Measurements from ENCODE around the gene TENT4A. TPM values are rescaled to one million over a fixed set of nuclear protein-coding genes. Genes with fewer than 3 reads are reported as not detected.

TENT4A gene
- total RNA-seq, 4 donors from 2014 or later = 11.9 to 15.2 (median 12.7) TPM

DNA sequence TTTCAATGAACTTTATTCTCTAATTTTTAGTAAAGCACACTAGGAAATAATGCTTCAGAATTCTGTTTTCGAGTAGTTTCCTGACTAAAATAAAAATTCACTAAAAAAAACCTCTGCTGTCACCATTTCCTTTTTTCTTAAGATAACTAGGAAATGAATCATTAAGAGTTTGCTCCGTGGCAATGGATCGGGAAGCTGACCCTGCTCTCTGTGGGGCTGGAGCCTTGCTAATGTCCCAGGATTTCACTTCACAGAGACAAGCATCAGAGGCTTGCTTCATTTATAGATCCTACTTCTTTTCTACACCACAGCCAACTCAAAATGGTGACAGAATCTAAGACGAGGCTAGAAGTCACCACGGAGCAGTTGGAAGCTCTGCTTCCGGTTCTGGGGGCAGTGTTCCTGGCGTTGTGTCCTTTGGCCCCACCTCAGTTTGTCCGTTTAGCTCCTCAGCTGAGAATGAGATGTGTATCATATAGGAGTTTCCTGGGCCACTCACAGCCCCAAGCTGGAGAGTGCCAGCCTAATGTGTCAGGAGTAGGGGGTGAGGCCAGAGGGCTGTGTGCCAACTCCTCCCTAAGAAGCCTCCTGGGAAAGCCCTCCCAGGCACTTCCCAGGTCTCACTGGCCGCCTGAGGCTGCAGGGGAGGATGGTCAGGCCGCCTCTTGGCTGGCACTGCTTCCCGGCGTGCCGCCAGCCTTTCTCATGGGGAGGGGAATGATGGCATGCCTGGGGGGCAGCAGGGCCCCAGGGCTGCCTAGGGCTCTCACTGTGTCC, 19.6 kb downstream of the TENT4A start:
- peaks cover 0 to 4% of the 10 kb centered on the region in 2 donors for H3K36me3 ChIP-seq
- in situ Hi-C loops (cut with MboI; ENCODE audit: low sequenced_read_pairs in 4 of 4) (loop anchor here in 2 of 4 donors (10.0 to 25.0 kb wide), 2 partner anchors 108 to 371 kb away; no protein-coding TSS in a partner anchor), intact Hi-C loops (cut with DNase I; ENCODE audit: low total_unique reads) (loop anchor here (2.0 kb wide), 1 partner anchor 16 kb away; no protein-coding TSS in a partner anchor)
- H3K4me1 ChIP-seq = peaks cover 55 to 78% of the 10 kb centered on the region in 2 donors
- DNase-seq (no peak), ATAC-seq (peak in 1 of 2 donors; percentile 44)
- H3K27me3 ChIP-seq = no peaks in the 10 kb centered on the region
- no peaks in the 10 kb centered on the region for H3K9me3 ChIP-seq
- peak overlapping the region in 3 of 4 donors; percentile 15 to 21 (median 18) for H3K4me3 ChIP-seq
- no peak for TF ChIP-seq POLR2A (IDR thresholded peaks at IDR 0.05)
- TF ChIP-seq, protein P1, sequence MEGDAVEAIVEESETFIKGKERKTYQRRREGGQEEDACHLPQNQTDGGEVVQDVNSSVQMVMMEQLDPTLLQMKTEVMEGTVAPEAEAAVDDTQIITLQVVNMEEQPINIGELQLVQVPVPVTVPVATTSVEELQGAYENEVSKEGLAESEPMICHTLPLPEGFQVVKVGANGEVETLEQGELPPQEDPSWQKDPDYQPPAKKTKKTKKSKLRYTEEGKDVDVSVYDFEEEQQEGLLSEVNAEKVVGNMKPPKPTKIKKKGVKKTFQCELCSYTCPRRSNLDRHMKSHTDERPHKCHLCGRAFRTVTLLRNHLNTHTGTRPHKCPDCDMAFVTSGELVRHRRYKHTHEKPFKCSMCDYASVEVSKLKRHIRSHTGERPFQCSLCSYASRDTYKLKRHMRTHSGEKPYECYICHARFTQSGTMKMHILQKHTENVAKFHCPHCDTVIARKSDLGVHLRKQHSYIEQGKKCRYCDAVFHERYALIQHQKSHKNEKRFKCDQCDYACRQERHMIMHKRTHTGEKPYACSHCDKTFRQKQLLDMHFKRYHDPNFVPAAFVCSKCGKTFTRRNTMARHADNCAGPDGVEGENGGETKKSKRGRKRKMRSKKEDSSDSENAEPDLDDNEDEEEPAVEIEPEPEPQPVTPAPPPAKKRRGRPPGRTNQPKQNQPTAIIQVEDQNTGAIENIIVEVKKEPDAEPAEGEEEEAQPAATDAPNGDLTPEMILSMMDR (IDR thresholded peaks at IDR 0.05 in 4 of 5, conservative IDR thresholded peaks at IDR 0.05 in 1 of 5) = no peak
- H3K27ac ChIP-seq = peak overlapping the region; percentile 54 to 70 (median 62)

DNA sequence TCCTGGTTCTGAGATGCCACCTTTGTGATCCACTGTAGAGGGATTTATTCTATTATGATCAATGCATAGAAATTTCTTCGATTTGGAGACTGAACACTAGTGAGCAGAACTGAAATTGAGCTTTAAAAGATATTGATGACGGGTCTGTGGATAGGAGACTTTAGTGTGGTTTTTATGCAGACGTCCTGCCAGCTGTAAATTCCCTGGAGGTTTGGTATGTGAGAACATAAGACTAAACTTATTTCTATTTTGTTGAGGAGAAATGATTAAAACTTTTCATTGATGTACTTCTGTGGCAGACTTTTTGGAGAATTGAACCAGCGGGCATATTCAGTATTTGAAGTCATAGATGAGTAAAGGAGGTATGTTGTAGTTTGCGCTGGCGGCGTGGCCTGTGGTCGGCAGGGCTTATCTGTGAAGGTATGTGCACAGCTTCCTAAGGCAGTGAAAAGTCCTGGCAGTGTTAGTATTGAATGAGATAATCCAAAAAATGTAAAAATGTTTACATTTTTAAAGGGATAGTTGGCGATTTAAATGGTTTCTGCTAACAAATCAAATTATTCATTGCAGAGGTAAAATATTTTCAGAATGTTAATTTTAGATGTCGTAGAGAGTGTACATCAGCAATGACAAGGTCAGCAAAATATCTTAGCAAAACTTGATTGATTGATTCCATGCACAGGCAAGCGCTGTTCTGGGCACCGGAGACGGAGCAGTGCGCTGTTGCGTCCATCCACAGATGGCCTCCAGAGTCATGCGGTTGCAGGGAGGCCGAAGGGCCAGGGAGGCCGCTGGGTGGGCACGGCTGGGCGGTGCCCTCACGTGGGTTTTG, 20.4 kb downstream of the TENT4A start:
- Histone ChIP-seq H3K27ac (peak overlapping the region; percentile 54 to 70 (median 62)), H3K4me1 (peaks cover 52 to 70% of the 10 kb centered on the region in 2 donors), H3K27me3 (no peaks in the 10 kb centered on the region), H3K36me3 (peaks cover 0 to 9% of the 10 kb centered on the region in 2 donors), H3K9me3 (no peaks in the 10 kb centered on the region), H3K4me3 (peak overlapping the region in 1 of 4 donors; percentile 15)
- in situ Hi-C loops (cut with MboI; ENCODE audit: low sequenced_read_pairs in 4 of 4) = loop anchor here in 2 of 4 donors (10.0 to 25.0 kb wide), 2 partner anchors 109 to 371 kb away; no protein-coding TSS in a partner anchor
- ATAC-seq (no peak), DNase-seq (no peak)
- TF ChIP-seq, protein P1 (IDR thresholded peaks at IDR 0.05 in 4 of 5, conservative IDR thresholded peaks at IDR 0.05 in 1 of 5) = no peak
- no peak for TF ChIP-seq POLR2A (IDR thresholded peaks at IDR 0.05)
- intact Hi-C loops (cut with DNase I; ENCODE audit: low total_unique reads) = loop anchor here (2.0 kb wide), 1 partner anchor 17 kb away; no protein-coding TSS in a partner anchor

DNA sequence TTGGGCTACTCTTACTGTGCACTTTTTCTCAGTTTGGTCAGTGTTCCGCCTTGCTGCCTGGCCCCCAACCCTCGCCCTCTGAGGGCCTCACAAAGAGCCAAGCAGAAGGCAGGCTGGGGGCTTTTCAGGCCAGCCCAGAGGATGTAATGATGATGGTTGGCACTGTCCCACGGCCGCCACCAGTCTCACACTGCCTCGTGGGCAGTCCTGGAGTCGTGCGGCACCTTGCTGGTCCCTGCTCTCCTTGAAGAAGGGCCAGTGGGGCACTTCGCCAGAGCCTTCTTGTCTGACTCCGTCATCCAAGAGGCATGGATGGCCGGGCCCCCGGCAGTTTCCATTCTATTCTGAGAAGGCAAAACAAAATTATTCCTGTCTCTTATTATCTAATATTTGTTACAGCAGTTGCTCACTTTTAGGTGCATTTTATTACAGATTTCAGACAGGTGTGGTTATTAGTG, 21.0 kb downstream of the TENT4A start:
- H3K27ac ChIP-seq = peak overlapping the region in 3 of 4 donors; percentile 2 to 70 (median 10)
- ATAC-seq = peak in 1 of 2 donors; percentile 32
- H3K36me3 ChIP-seq = peaks cover 0 to 12% of the 10 kb centered on the region in 2 donors
- H3K4me3 ChIP-seq = no peak overlapping the region
- H3K27me3 ChIP-seq = no peaks in the 10 kb centered on the region
- intact Hi-C loops (cut with DNase I; ENCODE audit: low total_unique reads) = no loop called here
- peak in 1 of 2 donors; percentile 68 for DNase-seq
- no peaks in the 10 kb centered on the region for H3K9me3 ChIP-seq
- in situ Hi-C loops (cut with MboI; ENCODE audit: low sequenced_read_pairs in 4 of 4) = loop anchor here in 2 of 4 donors (10.0 to 25.0 kb wide), 2 partner anchors 109 to 372 kb away; no protein-coding TSS in a partner anchor
- TF ChIP-seq POLR2A (IDR thresholded peaks at IDR 0.05) = no peak
- TF ChIP-seq, protein P1 (IDR thresholded peaks at IDR 0.05 in 4 of 5, conservative IDR thresholded peaks at IDR 0.05 in 1 of 5) = no peak
- peaks cover 46 to 66% of the 10 kb centered on the region in 2 donors for H3K4me1 ChIP-seq

DNA sequence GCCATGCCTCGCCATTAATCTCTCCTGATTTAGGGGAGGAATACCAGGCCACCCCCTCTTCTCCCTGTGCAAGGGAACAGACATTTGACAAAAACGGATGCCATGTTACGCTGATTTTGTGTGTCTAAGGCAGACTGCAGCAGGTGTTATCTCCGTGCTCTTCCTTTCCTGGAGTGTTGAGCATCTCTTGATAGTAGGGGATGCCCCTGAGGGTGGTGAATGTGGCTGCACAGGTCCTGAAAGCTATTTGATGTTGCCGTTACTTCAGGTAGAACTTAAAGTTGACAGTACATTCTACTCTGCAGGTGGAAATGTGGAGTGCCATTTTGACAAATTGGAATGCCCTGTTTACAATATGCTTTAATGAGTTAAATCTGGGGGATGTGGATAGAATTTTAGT, 21.5 kb downstream of the TENT4A start:
- peak overlapping the region in 1 of 4 donors; percentile 70 for H3K27ac ChIP-seq
- in situ Hi-C loops (cut with MboI; ENCODE audit: low sequenced_read_pairs in 4 of 4) = loop anchor here in 2 of 4 donors (10.0 to 25.0 kb wide), 2 partner anchors 110 to 372 kb away; no protein-coding TSS in a partner anchor
- H3K4me1 ChIP-seq = peaks cover 44 to 61% of the 10 kb centered on the region in 2 donors
- TF ChIP-seq, protein P1 (IDR thresholded peaks at IDR 0.05 in 4 of 5, conservative IDR thresholded peaks at IDR 0.05 in 1 of 5) = no peak
- no peak for TF ChIP-seq POLR2A (IDR thresholded peaks at IDR 0.05)
- intact Hi-C loops (cut with DNase I; ENCODE audit: low total_unique reads) = no loop called here
- ATAC-seq = no peak
- peaks cover 0 to 17% of the 10 kb centered on the region in 2 donors for H3K36me3 ChIP-seq
- no peak overlapping the region for H3K4me3 ChIP-seq
- no peaks in the 10 kb centered on the region for H3K27me3 ChIP-seq
- no peak for DNase-seq
- H3K9me3 ChIP-seq = no peaks in the 10 kb centered on the region
